GM20431 (cell line): ENCODE results near the gene DBH.
"Not testable (repeated sequence)": the region's sequence is repeated elsewhere in the genome, so short reads cannot be mapped to it uniquely, and the experiment has no call there.

Source experiments
- in situ Hi-C: fragments of 300-500 bp; cut with MseI, MboI; formaldehyde crosslinking; loops from one replicate; pipeline ENCODE4 v1.15.0; 2020; ENCODE audit warnings: low sequenced_read_pairs; ENCODE audit not compliant: unreplicated experiment

DBH gene

DNA sequence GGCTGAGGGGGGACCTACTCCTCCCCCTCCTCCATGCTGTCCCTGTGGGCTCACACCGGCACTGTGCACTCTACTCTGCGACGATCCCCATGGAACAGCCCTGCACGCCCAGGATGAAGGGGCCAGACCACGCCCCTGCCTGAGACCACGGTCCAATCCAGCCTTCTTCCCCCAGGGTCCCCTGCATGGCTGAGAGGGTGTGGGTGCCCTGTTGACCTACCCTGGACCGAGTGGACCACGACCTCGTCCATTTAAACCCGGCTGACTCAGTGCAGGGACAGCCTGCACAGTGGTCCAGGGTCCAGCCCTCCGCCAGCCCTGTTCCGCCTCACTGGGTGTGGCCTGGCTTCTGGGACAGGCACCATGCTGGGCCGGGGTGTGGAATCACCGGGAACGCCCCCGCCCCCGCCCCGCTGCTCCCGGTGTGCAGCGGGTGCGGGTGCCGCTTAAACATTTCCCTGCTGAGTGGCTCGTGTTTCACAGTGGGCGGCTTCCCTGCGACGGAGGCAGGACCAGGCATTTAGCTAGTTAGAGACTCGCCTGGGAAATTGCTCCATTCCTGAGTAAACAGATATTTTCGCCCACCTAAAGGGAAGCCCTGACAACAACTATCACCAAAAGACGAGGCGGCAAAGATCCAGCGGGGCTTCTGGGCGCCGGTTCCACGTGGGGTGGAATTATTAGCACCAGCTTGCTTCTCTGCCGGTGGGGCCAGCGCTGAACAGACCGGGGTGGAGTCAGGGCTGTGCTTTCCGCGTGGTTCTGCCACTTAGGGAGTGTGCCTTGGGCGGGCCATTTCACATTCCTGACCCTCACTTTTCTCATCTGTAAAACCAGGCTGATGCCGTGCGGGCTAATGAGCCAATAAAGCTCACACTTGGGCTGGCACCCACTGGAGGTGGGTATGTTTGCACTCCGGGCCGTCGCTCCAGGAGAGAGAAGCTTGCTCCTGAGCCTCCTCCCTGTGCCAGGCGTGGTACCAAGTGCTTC is 22.6 kb downstream of the DBH start:
- in situ Hi-C loops, result no loop called here

DNA sequence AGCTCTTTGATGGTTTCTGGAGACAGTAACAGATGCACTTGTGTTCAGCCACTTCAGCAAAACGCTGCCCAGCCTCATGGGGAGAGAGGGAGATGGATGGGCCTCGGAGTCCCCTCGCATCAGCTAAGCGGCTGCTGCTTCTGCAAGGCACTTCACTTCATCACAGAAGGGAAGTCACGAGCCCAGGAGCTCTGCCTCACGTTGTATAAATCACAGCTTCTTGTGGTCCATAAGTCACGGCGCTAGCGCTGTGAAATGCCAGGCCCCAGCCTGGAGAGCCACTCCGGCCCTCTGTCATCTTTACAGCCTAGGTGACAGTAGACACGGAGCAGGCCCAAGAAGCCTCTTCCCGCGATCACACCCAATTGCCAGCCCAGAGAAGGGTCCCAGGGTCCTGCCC is 23.4 kb downstream of the DBH start:
- in situ Hi-C loops, result no loop called here

DNA sequence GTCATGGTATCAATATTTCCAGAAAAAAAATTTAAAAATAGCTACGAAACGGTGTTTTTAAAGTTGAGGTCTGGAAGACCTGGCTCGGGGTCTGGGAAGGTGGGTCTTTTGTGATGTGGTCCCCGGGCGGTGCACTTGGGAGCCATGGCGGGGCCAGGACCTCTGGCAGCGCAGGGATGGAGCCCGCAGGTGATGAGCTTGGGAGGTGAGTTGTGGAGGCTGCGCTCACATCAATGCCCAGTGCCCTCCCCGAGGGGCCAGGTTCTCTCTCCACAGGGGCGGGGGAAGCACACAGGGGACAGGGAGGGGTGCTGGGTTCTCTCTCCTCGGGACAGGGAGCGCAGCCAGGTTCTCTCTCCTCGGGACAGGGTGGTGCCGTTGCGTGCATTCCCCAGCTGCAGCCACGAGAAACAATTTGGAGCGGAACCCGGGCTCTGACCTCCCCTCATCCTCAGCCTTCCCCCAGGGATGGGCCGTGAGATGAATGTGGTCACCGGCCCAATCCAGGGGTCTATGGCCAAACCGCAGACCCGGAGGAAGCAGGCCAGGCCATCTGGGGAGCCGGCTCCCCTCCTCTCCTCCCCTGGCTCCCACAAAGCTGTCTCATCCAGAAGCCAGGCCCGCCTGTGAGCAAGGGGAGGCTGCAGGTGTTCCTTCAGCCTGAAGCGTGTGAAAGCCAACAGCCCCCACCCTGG is 25.8 kb downstream of the DBH start:
- in situ Hi-C loops, result no loop called here

DNA sequence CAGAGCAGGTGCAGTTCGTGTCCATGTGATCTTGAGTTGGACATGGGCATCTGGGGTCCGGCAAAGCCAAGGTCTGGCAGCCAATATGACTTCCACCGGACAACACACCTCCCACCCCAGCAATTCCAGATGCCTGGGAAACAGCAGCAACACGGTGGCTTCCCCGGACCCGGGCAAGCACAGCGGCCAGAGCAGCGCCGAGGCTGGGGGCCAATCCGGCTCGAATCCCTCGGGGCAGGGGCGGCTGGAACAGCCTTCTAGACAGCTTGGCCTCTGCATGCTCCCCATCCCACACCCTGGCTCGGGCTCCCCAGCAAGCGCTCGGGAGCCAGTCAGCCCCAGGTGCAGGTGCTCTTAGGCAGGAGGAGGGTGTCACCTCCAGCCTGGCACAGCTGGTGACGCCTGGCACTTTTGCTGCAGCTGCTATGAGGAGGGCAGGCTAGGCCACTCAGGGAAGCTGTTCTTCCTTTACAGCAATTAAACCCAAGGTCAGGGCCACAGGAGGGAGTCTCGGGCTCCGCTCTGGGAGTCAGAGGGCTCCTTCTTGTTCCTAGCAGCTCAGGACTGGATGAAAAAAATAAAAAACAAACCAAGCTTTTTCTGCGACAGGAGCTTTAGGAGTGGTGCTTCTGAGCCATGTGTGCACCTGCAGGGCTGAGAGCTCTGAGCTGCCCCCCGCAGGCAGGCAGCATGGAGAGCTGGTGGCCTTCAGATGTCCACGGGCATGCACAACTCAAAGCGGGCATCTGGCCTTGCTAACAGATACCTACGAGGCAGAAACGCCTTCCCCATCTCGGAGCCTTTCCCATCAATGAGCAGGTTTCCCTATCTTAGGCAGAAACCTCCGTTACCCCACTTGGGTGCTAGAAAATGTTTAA is 28.2 kb downstream of the DBH start:
- in situ Hi-C loops, result no loop called here

DNA sequence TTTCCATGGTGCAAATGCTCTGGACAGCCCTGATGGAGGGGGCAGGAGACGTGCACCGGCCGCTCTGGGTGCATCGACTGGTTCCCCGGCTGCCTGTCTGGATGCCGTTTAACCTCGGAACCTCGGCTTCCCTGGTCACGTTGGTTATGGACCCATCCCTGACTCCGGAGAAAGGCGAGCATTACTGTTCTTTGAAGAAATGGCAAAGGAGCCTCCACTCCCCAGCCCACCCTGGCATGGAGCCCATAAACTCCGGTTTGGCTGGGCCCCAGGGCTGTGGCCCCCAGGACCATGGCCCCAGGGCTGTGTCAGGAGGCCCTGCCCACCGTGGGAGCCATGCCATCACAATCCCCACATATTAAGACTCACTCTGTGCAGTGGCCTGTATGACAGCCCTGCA is 28.9 kb downstream of the DBH start:
- in situ Hi-C loops, result no loop called here

DNA sequence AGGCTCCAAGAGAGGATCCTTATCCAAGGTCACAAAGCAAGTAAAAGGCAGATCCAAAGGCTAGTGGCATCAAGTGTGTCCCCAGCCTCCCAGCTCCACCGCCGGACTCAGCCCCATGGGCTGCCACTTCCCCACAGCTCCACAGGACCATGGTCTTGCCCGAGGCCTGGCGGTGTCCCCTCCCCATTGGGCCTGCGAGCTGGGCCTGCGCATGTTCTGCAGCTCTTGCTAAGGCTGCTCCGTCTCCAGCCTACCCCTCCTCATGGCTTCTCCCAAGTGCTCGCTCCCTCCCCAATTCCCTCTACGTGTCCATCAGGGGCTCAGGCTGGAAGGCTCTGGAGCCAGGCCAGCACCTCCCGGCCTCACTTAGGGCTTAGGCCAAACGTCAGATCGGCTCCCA is 29.4 kb downstream of the DBH start:
- in situ Hi-C loops, result no loop called here

DNA sequence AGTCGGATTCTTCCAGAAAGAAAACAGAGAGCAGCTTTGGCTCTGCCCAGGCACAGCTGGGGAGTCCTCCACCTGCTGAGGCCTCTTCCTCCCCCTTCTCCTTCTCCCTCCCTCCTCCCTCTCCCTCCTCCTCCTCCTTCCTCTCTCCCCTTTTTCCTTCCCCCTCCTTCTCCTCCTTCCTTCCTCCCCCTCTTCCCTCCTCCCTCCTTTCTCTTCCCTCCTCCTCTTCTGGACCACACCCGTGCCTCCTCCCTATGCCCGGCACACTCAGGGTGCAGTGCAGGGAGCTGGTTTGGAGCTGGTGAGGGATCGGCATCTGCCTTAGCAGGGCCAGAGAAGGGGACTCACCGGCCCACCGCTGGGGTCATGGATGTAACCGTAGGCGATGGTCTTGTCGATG is 30.2 kb downstream of the DBH start:
- in situ Hi-C loops, result no loop called here

DNA sequence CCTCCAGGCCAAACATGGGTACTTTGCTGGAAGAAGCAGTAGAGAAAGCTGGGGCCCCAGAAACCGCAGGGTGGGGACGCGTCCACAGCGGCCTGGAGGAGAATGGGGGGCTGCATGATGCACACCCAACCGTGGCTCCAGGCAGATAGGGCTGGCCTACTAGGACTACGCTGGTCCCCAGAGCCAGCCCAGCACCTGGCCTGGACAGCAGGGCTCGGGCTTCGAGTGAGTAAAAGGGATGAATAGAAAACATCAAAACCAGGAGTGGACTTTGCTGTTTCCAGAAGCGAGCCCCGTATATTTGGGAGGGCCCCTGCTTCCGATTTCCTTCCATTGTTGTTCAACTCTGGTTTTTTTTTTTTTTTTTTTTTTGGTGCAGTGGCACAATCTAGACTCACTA is 30.7 kb downstream of the DBH start:
- in situ Hi-C loops, result no loop called here

DNA sequence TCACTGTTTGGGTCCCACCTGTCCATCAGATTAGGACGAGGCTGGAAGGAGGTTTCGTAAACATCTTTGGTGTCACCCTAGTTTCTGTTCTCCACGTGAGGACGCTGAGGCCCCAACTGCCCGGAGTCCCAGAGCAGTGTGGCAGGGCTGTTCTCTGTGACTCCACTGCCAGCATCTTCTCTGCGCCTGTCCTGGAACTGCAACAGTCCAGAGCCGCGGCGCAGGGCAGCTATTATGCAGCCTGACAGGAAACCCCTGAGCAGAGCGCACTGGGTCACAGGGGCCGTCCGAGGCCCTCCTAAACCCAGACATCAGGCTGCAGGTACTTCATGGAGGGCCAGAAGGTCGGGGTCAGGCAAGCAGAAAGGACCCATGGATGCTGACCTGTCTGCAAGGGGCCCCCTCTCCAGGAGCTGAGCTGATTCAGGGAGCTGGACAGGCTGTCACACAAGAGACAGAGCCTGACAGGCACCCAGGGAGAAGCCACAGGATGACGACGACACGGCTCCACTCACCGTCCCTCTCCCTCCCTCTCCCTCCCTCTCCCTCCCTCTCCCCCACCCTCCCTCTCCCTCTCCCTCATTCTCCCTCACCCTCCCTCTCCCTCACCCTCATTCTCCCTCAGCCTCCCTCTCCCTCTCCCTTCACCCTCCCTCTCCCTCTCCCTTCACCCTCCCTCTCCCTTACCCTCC is 31.7 kb downstream of the DBH start:
- in situ Hi-C loops, result no loop called here

DNA sequence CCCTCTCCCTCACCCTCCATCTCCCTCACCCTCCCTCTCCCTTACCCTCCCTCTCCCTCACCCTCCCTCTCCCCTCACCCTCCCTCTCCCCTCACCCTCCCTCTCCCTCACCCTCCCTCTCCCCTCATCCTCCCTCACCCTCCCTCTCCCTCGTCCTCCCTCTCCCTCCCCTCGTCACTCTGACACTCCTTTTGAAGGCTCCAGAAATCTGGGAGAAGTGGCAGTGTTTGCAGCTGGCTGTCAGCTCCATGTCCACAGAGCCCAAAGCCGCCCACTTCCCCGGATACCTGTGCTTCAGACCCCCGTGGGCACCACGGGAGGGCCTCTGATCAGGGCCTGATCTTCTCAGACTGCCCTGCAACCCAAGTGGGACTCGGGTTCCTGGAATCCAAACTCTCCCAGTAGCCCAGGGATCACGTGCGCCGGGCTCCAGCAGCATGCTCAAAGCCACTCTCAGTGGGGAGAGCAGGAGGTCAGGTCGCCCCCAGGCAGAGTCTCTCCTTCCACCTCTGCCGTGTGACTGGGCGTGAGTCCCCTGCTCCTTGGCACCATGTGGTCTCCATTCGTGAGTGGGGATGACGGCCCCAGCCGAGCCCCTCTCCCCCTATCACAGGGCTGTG is 33.1 kb downstream of the DBH start:
- in situ Hi-C loops, result no loop called here

DNA sequence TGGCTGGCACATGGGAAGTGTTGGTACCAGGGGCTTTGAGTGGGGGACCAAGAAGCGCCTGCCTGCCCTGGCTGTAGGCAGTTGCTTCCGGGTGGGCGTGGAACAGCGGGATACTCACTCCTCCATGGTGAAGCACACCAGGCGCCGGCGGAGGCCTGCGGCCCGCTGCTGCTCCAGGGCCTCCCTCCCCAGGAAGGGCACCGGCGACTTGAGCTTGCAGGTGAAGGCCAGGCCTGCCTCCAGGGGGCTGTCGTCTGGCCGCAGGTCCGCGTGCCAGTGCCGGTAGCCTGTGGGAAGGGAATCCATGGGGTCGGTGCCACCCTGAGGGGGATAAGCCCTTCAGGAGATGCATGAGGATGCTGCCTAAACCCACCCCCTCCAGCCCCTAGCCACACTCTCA is 34.3 kb downstream of the DBH start:
- in situ Hi-C loops, result no loop called here

DNA sequence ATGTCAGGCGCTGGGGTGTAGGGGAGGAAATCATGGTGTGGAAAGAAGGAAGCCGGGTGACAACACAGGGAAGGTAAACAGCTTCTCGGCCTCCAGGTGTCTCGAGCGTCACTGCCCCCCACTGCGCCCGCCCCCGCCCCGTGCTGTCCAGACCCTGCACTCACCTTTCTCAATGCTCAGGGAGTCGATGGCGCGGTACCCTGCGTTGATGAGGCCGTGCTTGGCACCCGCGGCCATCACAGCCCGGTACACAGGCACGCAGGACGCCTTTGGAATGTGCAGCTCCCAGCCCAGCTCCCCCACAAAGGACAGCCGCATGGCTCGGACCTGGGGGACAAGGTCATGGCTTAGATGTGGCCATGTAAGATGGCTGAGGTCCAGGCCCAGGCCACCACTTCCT is 35.2 kb downstream of the DBH start:
- in situ Hi-C loops, result no loop called here

DNA sequence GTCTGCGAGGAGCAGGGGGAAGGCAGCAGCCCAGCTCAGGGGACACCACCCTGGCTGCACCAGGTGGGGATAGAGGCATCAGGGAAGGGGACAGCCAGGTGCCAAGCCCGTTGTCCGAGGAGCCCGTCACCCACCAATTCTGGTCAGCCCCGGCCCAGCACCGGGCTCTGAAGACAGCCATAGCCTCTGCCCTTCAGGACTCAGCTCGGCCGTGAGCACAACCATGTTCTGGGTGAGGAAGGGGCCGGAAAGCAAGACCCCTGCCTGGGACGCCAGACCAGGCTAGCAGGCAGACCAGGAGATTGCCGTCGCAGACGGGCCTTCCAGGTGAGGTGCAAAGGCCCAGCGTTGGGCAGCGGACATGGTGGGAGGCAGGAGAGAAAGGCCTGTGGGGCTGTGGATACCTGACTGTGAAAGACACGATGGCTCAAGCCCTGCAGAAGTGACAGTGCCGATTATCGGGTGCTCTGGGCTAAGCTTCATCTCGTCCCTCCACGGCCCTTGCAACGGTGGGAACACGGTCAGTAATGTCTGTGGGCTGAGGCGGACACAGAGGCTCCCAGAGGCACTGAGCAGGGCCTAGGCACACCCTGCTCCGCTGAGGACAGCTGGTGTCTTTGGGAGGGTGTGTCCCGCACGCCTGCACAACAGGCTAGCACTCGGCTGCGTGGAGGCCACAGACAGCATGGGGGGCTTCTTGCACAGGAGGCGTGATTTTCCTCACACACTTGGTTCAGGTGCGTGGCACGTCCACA is 36.5 kb downstream of the DBH start:
- in situ Hi-C loops, result no loop called here

DNA sequence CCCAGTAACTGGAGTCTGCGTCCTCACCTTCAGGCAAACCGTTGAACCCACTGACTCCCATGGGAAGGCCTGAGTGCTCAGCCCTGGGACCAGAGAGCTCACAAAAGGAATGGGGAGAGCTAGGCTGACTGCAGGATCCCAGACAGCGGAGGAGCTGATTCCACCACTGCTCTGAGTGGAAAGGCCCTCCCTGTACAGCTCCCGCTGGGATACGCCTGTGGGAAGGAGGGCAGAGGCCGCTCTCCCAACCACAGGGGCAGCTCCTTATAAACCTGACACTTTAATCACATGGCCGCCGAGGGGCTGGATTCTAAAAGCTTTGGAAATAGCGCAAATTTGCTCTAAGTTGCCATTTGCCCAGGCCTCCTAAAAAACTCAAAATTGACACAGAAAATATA is 37.1 kb downstream of the DBH start:
- in situ Hi-C loops, result no loop called here

DNA sequence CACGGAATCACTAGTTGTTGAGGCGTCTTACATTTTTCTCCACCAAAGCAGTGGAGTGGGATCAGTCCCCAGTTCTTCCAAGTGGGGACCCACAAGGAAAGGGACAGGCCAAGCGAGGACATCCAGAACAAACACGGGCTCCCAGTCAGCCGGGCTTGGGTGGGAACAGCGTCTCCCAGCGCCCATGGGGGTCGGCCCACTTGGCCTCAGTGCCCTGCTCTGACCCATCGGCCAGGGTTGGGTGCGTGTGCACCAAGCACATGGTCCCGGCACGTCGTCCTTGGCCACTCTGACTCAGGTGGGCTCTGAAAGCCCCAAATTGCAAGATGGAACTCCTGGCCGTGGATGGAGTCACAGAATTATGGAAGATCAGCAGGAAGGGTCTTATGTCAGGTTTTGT is 37.9 kb downstream of the DBH start:
- in situ Hi-C loops, result no loop called here

DNA sequence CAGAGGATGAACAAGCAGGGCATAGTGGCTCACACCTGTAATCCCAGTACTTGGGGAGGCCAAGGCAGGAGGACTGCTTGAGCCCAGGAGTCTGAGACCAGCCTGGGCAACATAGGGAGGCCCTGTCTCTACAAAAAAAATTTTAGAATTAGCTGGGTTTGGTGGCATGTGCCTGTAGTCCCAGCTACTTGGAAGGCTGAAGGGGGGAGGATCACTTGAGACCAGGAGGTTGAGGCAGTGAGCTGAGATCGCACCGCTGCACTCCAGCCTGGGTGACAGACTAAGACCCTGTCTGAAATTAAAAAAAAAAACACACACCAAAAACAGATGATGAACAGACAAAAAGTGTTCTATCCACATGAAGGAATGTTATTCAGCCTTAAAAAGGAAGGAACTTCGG is 39.6 kb downstream of the DBH start:
- in situ Hi-C loops, result not testable (repeated sequence)

DNA sequence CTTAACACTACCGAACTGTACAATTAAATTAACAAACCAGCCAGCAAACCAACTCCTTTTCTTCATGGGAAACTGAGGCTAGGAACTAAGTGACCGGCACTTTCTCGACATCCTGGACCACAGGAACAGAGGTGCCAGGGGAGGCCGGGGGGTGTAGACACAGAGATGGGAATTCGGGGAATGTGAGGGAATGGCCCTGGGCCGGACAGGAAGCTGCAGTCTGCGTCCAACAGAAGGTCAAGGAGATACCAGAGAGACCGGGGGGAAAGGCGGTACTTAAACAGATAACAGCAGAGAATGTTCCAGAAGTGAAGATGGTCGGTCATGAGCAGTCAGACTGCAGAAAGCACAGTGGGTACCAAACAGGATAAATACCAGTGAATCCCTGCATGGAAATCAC is 40.3 kb downstream of the DBH start:
- in situ Hi-C loops, result no loop called here

DNA sequence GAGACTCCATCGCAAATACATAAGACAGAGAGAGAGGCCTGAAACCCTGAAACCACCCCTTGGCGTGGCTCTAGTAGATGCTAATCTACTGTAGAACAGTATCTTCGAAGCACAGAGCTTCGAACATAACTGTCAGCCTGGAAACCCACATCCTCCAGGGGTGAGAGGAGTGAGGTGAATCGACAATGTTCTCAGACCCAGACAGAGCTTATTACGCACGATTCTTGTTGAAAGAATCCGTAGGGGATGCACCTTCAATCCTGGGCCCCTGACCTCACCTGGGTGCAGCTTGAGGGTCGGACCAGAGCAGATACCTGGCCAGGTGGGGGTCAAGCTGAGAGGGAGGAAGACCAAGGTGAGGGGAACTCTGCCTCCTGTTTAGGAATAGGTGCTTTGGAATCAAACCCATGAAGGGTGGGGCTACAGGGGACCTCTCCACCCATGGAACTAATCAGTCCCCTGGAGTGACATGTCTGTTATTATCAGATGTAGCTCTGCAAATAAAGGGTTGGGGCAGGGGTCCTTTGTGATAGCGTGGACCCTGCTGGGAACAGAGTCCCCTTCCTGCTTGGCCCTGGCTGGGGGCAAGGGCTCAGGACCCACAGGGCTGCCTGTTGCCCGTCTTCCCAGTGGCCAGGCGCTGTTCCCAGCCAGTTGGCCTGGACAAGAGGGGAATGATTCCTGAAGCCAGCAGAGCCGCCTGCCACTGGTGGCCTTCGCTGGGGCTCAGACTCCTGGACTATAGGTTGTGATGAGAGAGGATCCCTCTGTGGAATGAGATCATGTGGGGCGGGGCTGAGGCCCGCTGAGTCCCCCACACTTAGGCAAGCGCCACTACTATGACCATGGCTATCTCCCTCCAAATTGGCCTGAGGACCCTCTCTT is 41.2 kb downstream of the DBH start:
- in situ Hi-C loops, result no loop called here
